Left lung (tissue), 14 donors: ENCODE data around the gene FAM110A. TPM values are rescaled to one million over a fixed set of nuclear protein-coding genes. Genes with fewer than 3 reads are reported as not detected.
A peak's percentile ranks its signal among the peaks of the same experiment; 100 is the strongest.

Experiments
- ATAC-seq: fragments of 200-7000 bp; cut with Tn5 transposase; one replicate; pipeline ENCODE4 v1.9.1; 2020; ENCODE audit warnings: moderate library complexity
- DNase-seq, 4 donors: peaks; one replicate each; pipeline ENCODE4 v3.0.0-alpha.2; 2013 to 2020
- H3K27ac ChIP-seq, 2 donors: fragments of 200-600 bp; sonication (generic) in 1 of 2; one replicate each; pipeline versions ENCODE4 v1.5.0 to v1.8.0; 2020 to 2021
- H3K27me3 ChIP-seq, 2 donors: fragments of 200-600 bp; sonication (generic) in 1 of 2; one replicate each; pipeline versions ENCODE4 v1.5.0 to v1.8.0; 2020 to 2021
- H3K36me3 ChIP-seq, 2 donors: fragments of 200-600 bp; sonication (generic) in 1 of 2; one replicate each; pipeline versions ENCODE4 v1.5.0 to v1.8.0; 2020 to 2021
- H3K4me1 ChIP-seq, 2 donors: fragments of 200-600 bp; one replicate each; pipeline ENCODE4 v1.8.0; 2021
- H3K4me3 ChIP-seq, 2 donors: fragments of 200-600 bp; sonication (generic) in 1 of 2; one replicate each; pipeline versions ENCODE4 v1.5.0 to v1.8.0; 2020 to 2021; ENCODE audit warnings: mild to moderate bottlenecking in 1 of 2
- H3K9me3 ChIP-seq, 2 donors: fragments of 200-600 bp; sonication (generic) in 1 of 2; one replicate each; pipeline versions ENCODE4 v1.5.0 to v1.8.0; 2020 to 2021
- CTCF ChIP-seq, 2 donors: fragments of 200-600 bp; sonication (generic) in 1 of 2; IDR thresholded peaks; one replicate each; pipeline versions ENCODE4 v1.5.0 to v1.8.0; 2021; ENCODE audit warnings: antibody characterized with exemption in 2 of 2
- intact Hi-C, 2 donors: fragments of 100-400 bp; cut with DNase I; formaldehyde crosslinking; loops; one replicate each; pipeline versions ENCODE4 v1.11.2 to v1.14.2; 2022
- long read RNA-seq, 12 donors: library from polyadenylated mRNA in 2 of 12; unstranded in 2 of 12; transcript quantifications; one replicate each; pipeline ENCODE4 v2.0.0 and lab custom pipeline, GENCODE V29; 2019 to 2026
- polyA plus RNA-seq, 6 donors: library from polyadenylated mRNA; unstranded; fragments of 120-200 nt; gene quantifications; one replicate each; pipeline ENCODE4 v1.2.1, GENCODE V29; 2013; ENCODE audit not compliant: insufficient read length in 6 of 6
- total RNA-seq, 2 donors: library from RNA; stranded (reverse); fragmentation: NEBNext Ultra II Directional; extraction: Animal tissue kit (Norgen Biotek cat#: 25700); gene quantifications; one replicate each; pipeline ENCODE4 v1.2.1, GENCODE V29; 2021
- donor health status: DM: no; HTN: yes; CAD: no.
- donor health status: DM: no; HTN: no; CAD: no.

The FAM110A gene
- total RNA-seq (10 to 100 TPM; 13.0 to 21.5 TPM), polyA plus RNA-seq (10 to 100 TPM; 11.8 to 16.1 (median 13.2) TPM)
- long read RNA-seq, donor 1, partial matches to known transcripts, result 0 of 6 reads
- long read RNA-seq, donor 1, other reads (novel, unspliced or antisense), result 0 of 6 reads
- long read RNA-seq, donor 2, transcript FAM110A-204 (2 exons, 1,809 nt), result major isoform, 5 of 6 reads
- long read RNA-seq, donor 2, partial matches to known transcripts, result 0 of 6 reads
- long read RNA-seq, donor 2, other reads (novel, unspliced or antisense), result 0 of 6 reads
- long read RNA-seq, donor 3, partial matches to known transcripts, result 0 of 2 reads
- long read RNA-seq, donor 3, other reads (novel, unspliced or antisense), result 0 of 2 reads
- long read RNA-seq, donor 4, transcript FAM110A-206 (2 exons, 1,614 nt), result major isoform, 9 of 16 reads
- long read RNA-seq, donor 4, partial matches to known transcripts, result 2 of 16 reads
- long read RNA-seq, donor 4, other reads (novel, unspliced or antisense), result 0 of 16 reads
- long read RNA-seq, donor 5, transcript FAM110A-206 (2 exons, 1,614 nt), result major isoform, 6 of 7 reads
- long read RNA-seq, donor 5, partial matches to known transcripts, result 0 of 7 reads
- long read RNA-seq, donor 5, other reads (novel, unspliced or antisense), result 0 of 7 reads
- long read RNA-seq, donor 6, partial matches to known transcripts, result 16 of 22 reads
- long read RNA-seq, donor 6, other reads (novel, unspliced or antisense), result 0 of 22 reads
- long read RNA-seq, donor 7, partial matches to known transcripts, result 0 of 3 reads
- long read RNA-seq, donor 7, other reads (novel, unspliced or antisense), result 0 of 3 reads
- long read RNA-seq, donor 8, partial matches to known transcripts, result 0 of 6 reads
- long read RNA-seq, donor 8, other reads (novel, unspliced or antisense), result 0 of 6 reads
- long read RNA-seq, donor 9, result 0 reads
- long read RNA-seq, donor 10, partial matches to known transcripts, result 0 of 3 reads
- long read RNA-seq, donor 10, other reads (novel, unspliced or antisense), result 1 of 3 reads
- long read RNA-seq, donor 11, result 0 reads
- long read RNA-seq, donor 12, partial matches to known transcripts, result 0 of 5 reads
- long read RNA-seq, donor 12, other reads (novel, unspliced or antisense), result 0 of 5 reads

- H3K36me3 ChIP-seq, result no peaks in the 10 kb centered on the region
- H3K27ac ChIP-seq, result peak within 1 kb of the TSS; percentile 88 to 94
- ATAC-seq, result peak; percentile 98
- no peaks in the 10 kb centered on the region for H3K9me3 ChIP-seq
- H3K4me1 ChIP-seq, result peaks cover 12 to 53% of the 10 kb centered on the region in 2 donors
- no peak for TF ChIP-seq CTCF (IDR thresholded peaks at IDR 0.05)
- DNase-seq, result peak; percentile 95 to 99 (median 98)
- H3K4me3 ChIP-seq, result peak within 1 kb of the TSS; percentile 80 to 84
- intact Hi-C loops, result no loop called here
- no peaks in the 10 kb centered on the region for H3K27me3 ChIP-seq
Measured at GRCh38 chr20:833450-834150, at the start of gene FAM110A. Gene FAM110A (plus strand): TSS chr20:833715. CDS start chr20:844805, 11,090 bp downstream.

DNA sequence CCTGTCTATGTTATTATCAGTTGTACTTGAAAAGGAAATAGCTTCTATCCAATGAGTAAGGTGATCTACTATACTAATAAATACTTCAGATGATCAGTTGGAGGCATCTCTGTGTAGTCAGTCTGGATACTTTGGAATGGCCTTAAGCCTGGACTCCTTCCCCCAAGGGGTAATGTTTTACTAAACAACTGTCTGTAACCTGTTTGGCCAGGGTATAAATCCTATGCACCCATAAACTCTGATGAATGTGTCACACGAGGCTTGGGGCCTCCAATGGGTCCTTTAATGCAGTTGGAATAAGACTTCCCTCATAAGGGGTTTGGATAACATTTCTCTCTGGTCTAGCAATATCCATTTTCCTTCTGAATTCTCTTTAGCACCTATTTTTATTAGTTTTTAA is 45.7 kb upstream of the FAM110A start:
- intact Hi-C loops, result no loop called here
- no peak overlapping the region for H3K4me3 ChIP-seq
- H3K9me3 ChIP-seq, result peaks cover 0 to 26% of the 10 kb centered on the region in 2 donors
- no peaks in the 10 kb centered on the region for H3K36me3 ChIP-seq
- DNase-seq, result no peak
- H3K27me3 ChIP-seq, result peaks cover 0 to 9% of the 10 kb centered on the region in 2 donors
- H3K27ac ChIP-seq, result no peak overlapping the region
- ATAC-seq, result no peak
- no peaks in the 10 kb centered on the region for H3K4me1 ChIP-seq
- TF ChIP-seq CTCF (IDR thresholded peaks at IDR 0.05), result no peak

- H3K9me3 ChIP-seq, result peaks cover 0 to 15% of the 10 kb centered on the region in 2 donors
- no peak overlapping the region for H3K4me3 ChIP-seq
- TF ChIP-seq CTCF (IDR thresholded peaks at IDR 0.05), result no peak
- ATAC-seq (no peak), DNase-seq (no peak)
- intact Hi-C loops, result no loop called here
- H3K4me1 ChIP-seq, result no peaks in the 10 kb centered on the region
- no peaks in the 10 kb centered on the region for H3K36me3 ChIP-seq
- H3K27ac ChIP-seq, result no peak overlapping the region
- H3K27me3 ChIP-seq, result peaks cover 0 to 12% of the 10 kb centered on the region in 2 donors
Measured at GRCh38 chr20:791056-791455, 42.5 kb upstream of the FAM110A start.

GRCh38 chr20:792248-792647 is 41.3 kb upstream of the FAM110A start:
- TF ChIP-seq CTCF (IDR thresholded peaks at IDR 0.05), result no peak
- Histone ChIP-seq H3K27me3 (peaks cover 0 to 16% of the 10 kb centered on the region in 2 donors), H3K9me3 (peaks cover 0 to 15% of the 10 kb centered on the region in 2 donors), H3K36me3 (no peaks in the 10 kb centered on the region), H3K4me3 (no peak overlapping the region), H3K27ac (no peak overlapping the region), H3K4me1 (no peaks in the 10 kb centered on the region)
- DNase-seq (no peak), ATAC-seq (no peak)
- intact Hi-C loops, result no loop called here
